Subcutaneous abdominal adipose tissue (tissue), 5 donors: ENCODE results near the gene DNAJC11.
A peak's percentile ranks its signal among the peaks of the same experiment; 100 is the strongest.
"Not testable (repeated sequence)": the region's sequence is repeated elsewhere in the genome, so short reads cannot be mapped to it uniquely, and the experiment has no call there.

Source experiments
- H3K27ac ChIP-seq: one replicate; pipeline ENCODE4 v1.7.0; 2013; ENCODE audit warnings: low read depth, mild to moderate bottlenecking, inconsistent platforms, low read length, moderate library complexity
- H3K27me3 ChIP-seq, 5 donors: one replicate each; pipeline ENCODE4 v1.7.0; 2013; ENCODE audit warnings: low read length in 5 of 5, inconsistent platforms in 1 of 5; ENCODE audit not compliant: control insufficient read depth in 5 of 5, insufficient read depth in 4 of 5
- H3K36me3 ChIP-seq, 5 donors: one replicate each; pipeline ENCODE4 v1.7.0; 2013; ENCODE audit warnings: low read length in 5 of 5; ENCODE audit not compliant: control insufficient read depth in 5 of 5, insufficient read depth in 5 of 5
- H3K4me1 ChIP-seq, 5 donors: one replicate each; pipeline ENCODE4 v1.7.0; 2013; ENCODE audit warnings: low read length in 5 of 5, mild to moderate bottlenecking in 3 of 5, moderate library complexity in 1 of 5; ENCODE audit not compliant: control insufficient read depth in 5 of 5, insufficient read depth in 5 of 5
- H3K4me3 ChIP-seq, 5 donors: one replicate each; pipeline ENCODE4 v1.7.0; 2013; ENCODE audit warnings: low read length in 5 of 5, low read depth in 1 of 5
- H3K9ac ChIP-seq, 5 donors: one replicate each; pipeline ENCODE4 v1.7.0; 2013; ENCODE audit warnings: low read length in 5 of 5, mild to moderate bottlenecking in 4 of 5, moderate library complexity in 3 of 5
- H3K9me3 ChIP-seq, 5 donors: one replicate each; pipeline ENCODE4 v1.7.0; 2013; ENCODE audit warnings: low read length in 5 of 5; ENCODE audit not compliant: control insufficient read depth in 5 of 5
- donor health status: healthy.
- donor health status: healthy.
- donor health status: healthy.
- donor health status: healthy.
- donor health status: healthy.

Gene DNAJC11

GRCh38 chr1:6658359-6659060 is 43.1 kb downstream of the DNAJC11 start:
- no peaks in the 10 kb centered on the region for H3K4me1 ChIP-seq
- no peaks in the 10 kb centered on the region for H3K27me3 ChIP-seq
- H3K9me3 ChIP-seq = no peaks in the 10 kb centered on the region
- H3K27ac ChIP-seq = no peak overlapping the region
- H3K9ac ChIP-seq = no peak overlapping the region
- no peak overlapping the region for H3K4me3 ChIP-seq
- peaks cover 0 to 28% (median 14%) of the 10 kb centered on the region in 5 donors for H3K36me3 ChIP-seq

GRCh38 chr1:6657138-6657537 is 44.5 kb downstream of the DNAJC11 start:
- no peaks in the 10 kb centered on the region for H3K27me3 ChIP-seq
- no peak overlapping the region for H3K27ac ChIP-seq
- peaks cover 0 to 36% (median 27%) of the 10 kb centered on the region in 5 donors for H3K36me3 ChIP-seq
- H3K4me1 ChIP-seq = no peaks in the 10 kb centered on the region
- no peaks in the 10 kb centered on the region for H3K9me3 ChIP-seq
- no peak overlapping the region for H3K9ac ChIP-seq
- H3K4me3 ChIP-seq = no peak overlapping the region

GRCh38 chr1:6653436-6654290 is 48.0 kb downstream of the DNAJC11 start:
- Histone ChIP-seq H3K4me3 (no peak overlapping the region), H3K27ac (no peak overlapping the region), H3K36me3 (peaks cover 0 to 56% (median 39%) of the 10 kb centered on the region in 5 donors), H3K9ac (peak overlapping the region in 1 of 5 donors; percentile 6), H3K9me3 (no peaks in the 10 kb centered on the region), H3K4me1 (no peaks in the 10 kb centered on the region), H3K27me3 (no peaks in the 10 kb centered on the region)

GRCh38 chr1:6652986-6653385 is 48.6 kb downstream of the DNAJC11 start:
- H3K27ac ChIP-seq = no peak overlapping the region
- no peak overlapping the region for H3K4me3 ChIP-seq
- H3K9ac ChIP-seq = peak overlapping the region in 1 of 5 donors; percentile 6
- H3K4me1 ChIP-seq = no peaks in the 10 kb centered on the region
- no peaks in the 10 kb centered on the region for H3K9me3 ChIP-seq
- peaks cover 0 to 59% (median 39%) of the 10 kb centered on the region in 5 donors for H3K36me3 ChIP-seq
- H3K27me3 ChIP-seq = no peaks in the 10 kb centered on the region

GRCh38 chr1:6651909-6652308 is 49.7 kb downstream of the DNAJC11 start:
- Histone ChIP-seq H3K27ac (no peak overlapping the region), H3K9me3 (no peaks in the 10 kb centered on the region)

GRCh38 chr1:6648556-6648955 is 53.1 kb downstream of the DNAJC11 start:
- no peaks in the 10 kb centered on the region for H3K4me1 ChIP-seq
- no peaks in the 10 kb centered on the region for H3K9me3 ChIP-seq
- H3K27ac ChIP-seq = no peak overlapping the region
- H3K36me3 ChIP-seq = peaks cover 0 to 56% (median 42%) of the 10 kb centered on the region in 5 donors
- H3K9ac ChIP-seq = no peak overlapping the region
- no peaks in the 10 kb centered on the region for H3K27me3 ChIP-seq
- no peak overlapping the region for H3K4me3 ChIP-seq

More at GRCh38 chr1:6651909-6652308, 49.7 kb downstream of the DNAJC11 start:
- H3K4me3 ChIP-seq = no peak overlapping the region
- peaks cover 0 to 53% (median 33%) of the 10 kb centered on the region in 5 donors for H3K36me3 ChIP-seq
- H3K9ac ChIP-seq = no peak overlapping the region
- no peaks in the 10 kb centered on the region for H3K27me3 ChIP-seq
- no peaks in the 10 kb centered on the region for H3K4me1 ChIP-seq

- no peak overlapping the region for H3K9ac ChIP-seq
- H3K27me3 ChIP-seq = no peaks in the 10 kb centered on the region
- H3K4me1 ChIP-seq = no peaks in the 10 kb centered on the region
- peaks cover 0 to 54% (median 38%) of the 10 kb centered on the region in 5 donors for H3K36me3 ChIP-seq
- H3K9me3 ChIP-seq = no peaks in the 10 kb centered on the region
- no peak overlapping the region for H3K27ac ChIP-seq
- no peak overlapping the region for H3K4me3 ChIP-seq
These were observed 55.0 kb downstream of the DNAJC11 start for GRCh38 chr1:6646499-6647148.

- no peak overlapping the region for H3K27ac ChIP-seq
- no peak overlapping the region for H3K4me3 ChIP-seq
- peaks cover 0 to 52% (median 38%) of the 10 kb centered on the region in 5 donors for H3K36me3 ChIP-seq
- no peaks in the 10 kb centered on the region for H3K27me3 ChIP-seq
- H3K9me3 ChIP-seq = no peaks in the 10 kb centered on the region
- H3K9ac ChIP-seq = no peak overlapping the region
- no peaks in the 10 kb centered on the region for H3K4me1 ChIP-seq
These were observed 56.6 kb downstream of the DNAJC11 start for GRCh38 chr1:6645018-6645417.

- H3K36me3 ChIP-seq = peaks cover 0 to 81% (median 66%) of the 10 kb centered on the region in 5 donors
- not testable (repeated sequence) for H3K27ac ChIP-seq, H3K9me3 ChIP-seq, H3K27me3 ChIP-seq, H3K4me3 ChIP-seq, H3K9ac ChIP-seq
- H3K4me1 ChIP-seq = peaks cover 8 to 24% (median 12%) of the 10 kb centered on the region in 5 donors
These were observed 60.7 kb downstream of the DNAJC11 start for GRCh38 chr1:6640867-6641266.
